OCI-LY1 (cell line): ENCODE data around the gene PRKCI.
A peak's percentile ranks its signal among the peaks of the same experiment; 100 is the strongest.

Experiments used
- H2AFZ ChIP-seq: fragments of 200-600 bp; sonication (generic), shearing (Covaris generic); 2 replicates; pipeline ENCODE4 v1.6.0; 2014; ENCODE audit warnings: antibody characterized with exemption, mild to moderate bottlenecking, low read length
- H3F3A ChIP-seq: fragments of 200-600 bp; sonication (generic), shearing (Covaris generic); 2 replicates; pipeline ENCODE4 v1.6.0; 2014; ENCODE audit warnings: mild to moderate bottlenecking, antibody characterized with exemption, low read length, moderate library complexity; ENCODE audit not compliant: insufficient read depth
- H3K27ac ChIP-seq: fragments of 200-600 bp; sonication (generic); 2 replicates; pipeline ENCODE4 v1.5.1; 2014; ENCODE audit warnings: low read length, mixed run types, mild to moderate bottlenecking, low read depth; ENCODE audit not compliant: poor library complexity, severe bottlenecking
- H3K27me3 ChIP-seq: fragments of 200-600 bp; sonication (generic); 2 replicates; pipeline ENCODE4 v1.6.0; 2014; ENCODE audit warnings: antibody characterized with exemption, mild to moderate bottlenecking, low read length, moderate library complexity; ENCODE audit not compliant: insufficient read depth
- H3K36me3 ChIP-seq: fragments of 200-600 bp; sonication (generic); 2 replicates; pipeline ENCODE4 v1.6.1; 2014; ENCODE audit warnings: mild to moderate bottlenecking, antibody characterized with exemption, low read length, moderate library complexity, mixed read lengths; ENCODE audit not compliant: insufficient read depth
- H3K4me1 ChIP-seq: fragments of 200-600 bp; sonication (generic); 2 replicates; pipeline ENCODE4 v1.5.1; 2014; ENCODE audit warnings: mild to moderate bottlenecking, low read length, moderate library complexity; ENCODE audit not compliant: insufficient read depth, severe bottlenecking
- H3K4me2 ChIP-seq: fragments of 200-600 bp; sonication (generic), shearing (Covaris generic); 2 replicates; pipeline ENCODE4 v1.6.1; 2014; ENCODE audit warnings: low read length
- H3K4me3 ChIP-seq: fragments of 200-600 bp; sonication (generic); 2 replicates; pipeline ENCODE4 v1.5.1; 2014; ENCODE audit warnings: low read length, low read depth, mild to moderate bottlenecking, mixed read lengths; ENCODE audit not compliant: poor library complexity, severe bottlenecking
- H3K79me2 ChIP-seq: fragments of 200-600 bp; shearing (Covaris generic); 2 replicates; pipeline ENCODE4 v1.6.1; 2016; ENCODE audit warnings: mixed run types, low read length, mixed read lengths; ENCODE audit not compliant: insufficient read depth
- H3K9ac ChIP-seq: fragments of 200-600 bp; sonication (generic), shearing (Covaris generic); 2 replicates; pipeline ENCODE4 v1.6.1; 2014; ENCODE audit warnings: mild to moderate bottlenecking, low read length, mixed read lengths
- H3K9me2 ChIP-seq: fragments of 200-600 bp; sonication (generic), shearing (Covaris generic); 2 replicates; pipeline ENCODE4 v1.6.1; 2014; ENCODE audit warnings: low read depth, mild to moderate bottlenecking, low read length, mixed read lengths
- H3K9me3 ChIP-seq: fragments of 200-600 bp; shearing (Covaris generic); 2 replicates; pipeline ENCODE4 v1.6.1; 2014; ENCODE audit warnings: low read length, mixed read lengths
- H4K20me1 ChIP-seq: fragments of 200-600 bp; sonication (generic), shearing (Covaris generic); 2 replicates; pipeline ENCODE4 v1.6.0; 2016; ENCODE audit warnings: mild to moderate bottlenecking, low read length; ENCODE audit not compliant: insufficient read depth
- CTCF ChIP-seq: fragments of 200-600 bp; sonication (generic), shearing (Covaris generic); IDR thresholded peaks from 2 replicates; pipeline ENCODE4 v1.5.1; 2017; ENCODE audit warnings: mild to moderate bottlenecking, antibody characterized with exemption, low read length, moderate library complexity, mixed read lengths
- EZH2 ChIP-seq: fragments of 200-600 bp; sonication (generic), shearing (Covaris generic); IDR thresholded peaks from 2 replicates; pipeline ENCODE4 v1.8.0; 2017; ENCODE audit warnings: borderline replicate concordance, mixed run types, mild to moderate bottlenecking, antibody characterized with exemption, low read length, moderate library complexity, mixed read lengths

Gene PRKCI

GRCh38 chr3:170222647-170223541 is 670 bp downstream of the PRKCI start:
- Histone ChIP-seq H3K36me3 (no peaks in the 10 kb centered on the region), H3K4me2 (peak overlapping the region; percentile 86), H3K79me2 (peaks cover 3% of the 10 kb centered on the region; the same call in 1 of the 2 replicates), H3K9ac (peak overlapping the region; percentile 75), H3K4me1 (peaks cover 17% of the 10 kb centered on the region), H3K4me3 (peak overlapping the region; percentile 79), H2AFZ (no peak overlapping the region), H3F3A (no peaks in the 10 kb centered on the region), H3K27ac (peak overlapping the region; percentile 44), H4K20me1 (no peaks in the 10 kb centered on the region), H3K9me3 (no peaks in the 10 kb centered on the region), H3K27me3 (no peaks in the 10 kb centered on the region), H3K9me2 (no peaks in the 10 kb centered on the region)
- peak; percentile 26; the same call in 1 of the 2 replicates for TF ChIP-seq CTCF
- TF ChIP-seq EZH2: no peak

- H3K79me2 ChIP-seq: peaks cover 3% of the 10 kb centered on the region; the same call in 1 of the 2 replicates
- no peaks in the 10 kb centered on the region for H3K9me2 ChIP-seq
- H3K4me2 ChIP-seq: no peak overlapping the region
- H3K9ac ChIP-seq: no peak overlapping the region
- H2AFZ ChIP-seq: no peak overlapping the region
- H3K9me3 ChIP-seq: no peaks in the 10 kb centered on the region
- no peaks in the 10 kb centered on the region for H3F3A ChIP-seq
- H3K27ac ChIP-seq: no peak overlapping the region
- no peak overlapping the region for H3K4me3 ChIP-seq
- H4K20me1 ChIP-seq: no peaks in the 10 kb centered on the region
- H3K27me3 ChIP-seq: no peaks in the 10 kb centered on the region
- TF ChIP-seq EZH2: no peak
- no peak for TF ChIP-seq CTCF
- no peaks in the 10 kb centered on the region for H3K36me3 ChIP-seq
- peaks cover 17% of the 10 kb centered on the region for H3K4me1 ChIP-seq
Measured at GRCh38 chr3:170225166-170225565, 2.9 kb downstream of the PRKCI start.

DNA sequence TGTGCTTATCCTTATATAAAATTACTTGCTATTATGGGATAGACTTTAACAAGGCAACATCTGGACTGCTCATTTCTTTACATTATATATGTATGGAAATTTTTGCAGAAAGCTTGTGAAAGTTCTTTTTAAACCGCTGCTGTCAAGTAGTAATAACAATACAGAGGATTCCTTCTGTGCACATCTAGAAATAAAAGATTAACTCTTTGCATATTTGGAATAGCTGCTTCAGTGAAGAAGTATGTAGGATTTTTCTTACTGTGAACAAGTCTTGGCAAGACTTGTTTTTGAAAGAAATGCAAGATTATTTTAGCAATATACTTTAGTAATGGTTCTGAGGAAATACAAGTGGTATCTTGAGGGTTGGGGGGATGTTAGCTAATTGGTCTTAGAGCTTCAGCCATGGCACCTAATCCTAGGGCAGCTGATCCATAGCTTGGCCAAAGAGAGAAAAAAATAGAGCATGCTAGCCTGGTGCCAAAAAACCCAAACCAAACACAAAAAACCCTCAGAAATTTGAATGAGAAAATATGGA is 4.3 kb downstream of the PRKCI start:
- Histone ChIP-seq H3K9me2 (no peaks in the 10 kb centered on the region), H4K20me1 (no peaks in the 10 kb centered on the region), H3K79me2 (peaks cover 9% of the 10 kb centered on the region; the same call in 1 of the 2 replicates), H3K4me3 (no peak overlapping the region), H3K4me2 (no peak overlapping the region), H3K27ac (no peak overlapping the region), H3K9ac (no peak overlapping the region), H3K4me1 (peaks cover 18% of the 10 kb centered on the region), H3K27me3 (no peaks in the 10 kb centered on the region), H2AFZ (no peak overlapping the region), H3K9me3 (no peaks in the 10 kb centered on the region), H3F3A (no peaks in the 10 kb centered on the region), H3K36me3 (no peaks in the 10 kb centered on the region)
- TF ChIP-seq CTCF (no peak), EZH2 (no peak)
